NB4 (cell line): ENCODE data around the gene CAMTA1.

Experiments
- CTCF ChIP-seq: IDR thresholded peaks from one replicate; pipeline ENCODE4 v1.5.1; 2012; ENCODE audit warnings: low read depth, low read length
- POLR2A ChIP-seq: IDR thresholded peaks from 2 replicates; pipeline ENCODE4 v1.6.1; 2011; ENCODE audit warnings: mild to moderate bottlenecking; ENCODE audit not compliant: insufficient read length; ENCODE audit errors: extremely low read depth

GRCh38 chr1:7738044-7738443, 952.8 kb downstream of the CAMTA1 start:
- TF ChIP-seq POLR2A: no peak
- TF ChIP-seq CTCF: no peak
